ENCODE results near the gene TGFBR2.

The TGFBR2 gene

DNA sequence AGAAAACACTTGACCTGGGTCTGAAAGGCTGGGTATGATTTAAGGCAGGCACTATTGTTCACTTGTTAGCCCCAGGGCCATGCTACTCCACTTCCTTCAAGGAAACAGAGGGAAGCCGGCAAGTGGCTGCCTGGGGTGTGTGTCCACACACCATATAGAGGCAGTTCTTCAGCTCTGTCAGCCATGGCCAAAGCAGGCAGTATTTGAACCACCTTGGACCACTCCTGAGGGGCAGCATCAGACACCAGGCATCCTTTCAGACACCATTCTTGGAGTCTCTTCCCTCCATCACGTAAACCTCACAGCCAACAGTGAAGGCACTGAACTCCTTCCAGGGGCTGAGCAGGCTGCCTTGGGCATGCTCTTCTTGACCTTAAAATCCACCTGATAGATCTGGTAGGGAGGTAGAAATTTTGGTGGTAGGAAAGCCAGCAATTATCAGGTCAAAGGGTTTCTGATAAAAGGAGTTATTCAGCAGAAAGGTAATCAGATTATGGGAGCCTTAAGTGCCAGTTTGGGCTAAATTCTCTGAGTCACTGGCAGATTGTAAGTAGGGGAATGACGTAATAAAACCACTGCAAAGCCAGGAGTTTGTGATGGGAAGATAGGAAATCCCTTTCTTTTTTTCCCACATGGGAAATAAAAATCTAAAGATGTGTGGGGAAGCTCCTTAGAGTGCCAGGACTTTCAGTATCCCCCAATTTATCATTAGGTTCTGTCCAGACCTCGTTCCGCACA, 20.2 kb downstream of the TGFBR2 start:
- TF ChIP-seq, protein P1, sequence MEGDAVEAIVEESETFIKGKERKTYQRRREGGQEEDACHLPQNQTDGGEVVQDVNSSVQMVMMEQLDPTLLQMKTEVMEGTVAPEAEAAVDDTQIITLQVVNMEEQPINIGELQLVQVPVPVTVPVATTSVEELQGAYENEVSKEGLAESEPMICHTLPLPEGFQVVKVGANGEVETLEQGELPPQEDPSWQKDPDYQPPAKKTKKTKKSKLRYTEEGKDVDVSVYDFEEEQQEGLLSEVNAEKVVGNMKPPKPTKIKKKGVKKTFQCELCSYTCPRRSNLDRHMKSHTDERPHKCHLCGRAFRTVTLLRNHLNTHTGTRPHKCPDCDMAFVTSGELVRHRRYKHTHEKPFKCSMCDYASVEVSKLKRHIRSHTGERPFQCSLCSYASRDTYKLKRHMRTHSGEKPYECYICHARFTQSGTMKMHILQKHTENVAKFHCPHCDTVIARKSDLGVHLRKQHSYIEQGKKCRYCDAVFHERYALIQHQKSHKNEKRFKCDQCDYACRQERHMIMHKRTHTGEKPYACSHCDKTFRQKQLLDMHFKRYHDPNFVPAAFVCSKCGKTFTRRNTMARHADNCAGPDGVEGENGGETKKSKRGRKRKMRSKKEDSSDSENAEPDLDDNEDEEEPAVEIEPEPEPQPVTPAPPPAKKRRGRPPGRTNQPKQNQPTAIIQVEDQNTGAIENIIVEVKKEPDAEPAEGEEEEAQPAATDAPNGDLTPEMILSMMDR (IDR thresholded peaks at IDR 0.05; ENCODE audit: extremely low read depth, missing control alignments): no peak
- DNase-seq (ENCODE audit: low spot score): no peak

- no peak for DNase-seq (ENCODE audit: low spot score)
- TF ChIP-seq, protein P1 (IDR thresholded peaks at IDR 0.05; ENCODE audit: extremely low read depth, missing control alignments): no peak
Observed at GRCh38 chr3:30628205-30628900, 22.0 kb downstream of the TGFBR2 start.

- TF ChIP-seq, protein P1 (IDR thresholded peaks at IDR 0.05; ENCODE audit: extremely low read depth, missing control alignments): no peak
- no peak for DNase-seq (ENCODE audit: low spot score)
Observed at GRCh38 chr3:30628901-30629590, 22.6 kb downstream of the TGFBR2 start.

DNA sequence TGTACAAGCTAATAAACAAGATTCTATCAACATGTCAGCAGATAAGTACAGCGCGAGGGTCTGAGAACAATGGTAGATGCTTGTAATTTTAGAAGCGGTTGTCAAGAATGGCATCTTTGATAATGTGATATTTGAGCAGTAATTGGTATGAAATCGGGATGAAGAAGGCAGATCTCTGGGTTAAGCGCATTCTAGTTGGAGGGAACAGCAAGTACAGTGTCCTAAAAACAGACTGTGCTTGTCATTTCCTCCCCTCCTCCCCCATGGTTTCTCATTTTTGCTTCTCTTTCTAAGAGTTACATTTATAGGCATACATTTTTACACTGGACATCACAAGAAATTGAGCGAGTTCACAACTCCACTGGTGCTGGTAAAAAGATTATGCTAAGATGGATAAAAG, 23.3 kb downstream of the TGFBR2 start:
- no peak for DNase-seq (ENCODE audit: low spot score)
- TF ChIP-seq, protein P1 (IDR thresholded peaks at IDR 0.05; ENCODE audit: extremely low read depth, missing control alignments): no peak

DNA sequence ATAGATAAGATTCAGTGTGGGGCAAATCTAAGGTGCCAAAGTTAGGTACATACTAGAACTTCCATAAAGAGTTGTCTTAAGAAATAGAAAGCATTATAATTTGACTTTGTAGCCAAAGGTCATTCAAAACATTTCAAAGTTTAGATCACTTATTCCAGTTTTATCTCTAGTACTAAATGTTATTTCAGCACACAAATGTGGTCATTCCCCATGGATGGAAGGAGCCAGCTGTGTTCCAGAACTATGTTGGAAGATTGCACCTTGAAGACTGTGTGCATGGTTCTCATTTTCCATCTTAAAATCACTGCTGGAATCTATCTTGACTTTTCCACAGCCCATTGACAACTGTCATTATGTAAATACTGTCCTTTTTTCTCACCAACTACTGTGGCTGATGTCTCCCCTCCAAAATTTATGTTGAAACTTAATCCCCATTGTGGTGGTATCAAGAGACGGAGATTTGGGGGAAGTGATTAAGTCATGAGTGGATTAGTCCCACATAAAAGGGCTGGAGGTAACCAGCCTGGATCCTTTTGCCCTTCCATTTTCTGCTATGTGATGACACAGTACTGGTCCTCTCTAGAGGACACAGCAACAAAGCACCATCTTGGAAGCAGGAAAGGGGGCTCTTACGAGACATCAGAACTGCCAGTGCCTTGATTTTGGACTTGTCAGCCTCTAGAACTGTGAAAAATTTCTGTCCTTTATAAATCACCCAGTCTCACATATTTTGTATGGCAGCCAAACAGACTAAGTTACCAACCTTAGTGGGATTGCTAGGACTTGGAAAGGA, 24.0 kb downstream of the TGFBR2 start:
- DNase-seq (ENCODE audit: low spot score): no peak
- TF ChIP-seq, protein P1 (IDR thresholded peaks at IDR 0.05; ENCODE audit: extremely low read depth, missing control alignments): no peak

- TF ChIP-seq, protein P1 (IDR thresholded peaks at IDR 0.05; ENCODE audit: extremely low read depth, missing control alignments): no peak
Observed at GRCh38 chr3:30631243-30631904, 25.0 kb downstream of the TGFBR2 start.

More at GRCh38 chr3:30631243-30631904, 25.0 kb downstream of the TGFBR2 start:
- DNase-seq (ENCODE audit: low spot score): no peak
